Esophagus muscularis mucosa (tissue), 3 donors: ENCODE results near the gene KIAA1755.
"Not testable (repeated sequence)": the region's sequence is repeated elsewhere in the genome, so short reads cannot be mapped to it uniquely, and the experiment has no call there.

Experiments used
- CTCF ChIP-seq, 3 experiments: fragments of 200-600 bp in 2 of 3; fragments of 450-650 bp in 1 of 3; sonication (generic) in 2 of 3; IDR thresholded peaks; one replicate each; pipeline ENCODE4 v1.5.1; 2017 to 2019; ENCODE audit warnings: antibody characterized with exemption in 3 of 3, mild to moderate bottlenecking in 2 of 3, moderate library complexity in 1 of 3
- EP300 ChIP-seq: sonication (generic); formaldehyde crosslinking; IDR thresholded peaks from one replicate; pipeline ENCODE4 v1.6.1; 2017; ENCODE audit warnings: antibody characterized with exemption

- not testable (repeated sequence) for TF ChIP-seq CTCF (IDR thresholded peaks at IDR 0.05); EP300
These were observed 23.6 kb upstream of the KIAA1755 start for GRCh38 chr20:38284066-38284650.
